ENCODE results near the gene TTLL7. TPM values are rescaled to one million over a fixed set of nuclear protein-coding genes. Genes with fewer than 3 reads are reported as not detected.

The TTLL7 gene
- total RNA-seq, 1 donor from 2014 or later: 0.79 TPM

DNA sequence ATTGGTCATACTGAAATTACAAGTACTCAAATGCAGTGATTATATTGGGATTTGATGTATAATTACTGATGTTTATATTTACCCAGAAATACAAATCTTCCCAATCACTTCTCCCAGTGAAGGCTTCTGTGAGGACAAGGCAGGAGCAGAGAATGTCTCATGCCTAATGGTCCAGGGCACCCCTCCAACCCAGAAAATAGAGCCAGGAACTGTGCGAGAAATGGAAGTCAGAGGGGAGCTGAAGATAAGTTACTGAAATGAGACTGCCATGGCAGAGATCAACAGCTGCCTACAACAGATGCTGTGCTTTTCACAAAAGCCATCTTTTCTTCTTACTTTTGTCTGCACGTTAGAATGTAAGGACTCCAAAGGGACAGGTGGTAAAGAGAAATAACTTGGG, 171.2 kb downstream of the TTLL7 start:
- H3K36me3 ChIP-seq (ENCODE audit: control insufficient read depth, insufficient read depth, low read length): no peaks in the 10 kb centered on the region
- no peak overlapping the region for H3K4me3 ChIP-seq (ENCODE audit: low read depth, low read length)
- no peak for FAIRE-seq
- no peak for DNase-seq (ENCODE audit: low read depth)
- H3K27me3 ChIP-seq (ENCODE audit: control insufficient read depth, insufficient read depth, low read length): no peaks in the 10 kb centered on the region
- TF ChIP-seq, protein P1, sequence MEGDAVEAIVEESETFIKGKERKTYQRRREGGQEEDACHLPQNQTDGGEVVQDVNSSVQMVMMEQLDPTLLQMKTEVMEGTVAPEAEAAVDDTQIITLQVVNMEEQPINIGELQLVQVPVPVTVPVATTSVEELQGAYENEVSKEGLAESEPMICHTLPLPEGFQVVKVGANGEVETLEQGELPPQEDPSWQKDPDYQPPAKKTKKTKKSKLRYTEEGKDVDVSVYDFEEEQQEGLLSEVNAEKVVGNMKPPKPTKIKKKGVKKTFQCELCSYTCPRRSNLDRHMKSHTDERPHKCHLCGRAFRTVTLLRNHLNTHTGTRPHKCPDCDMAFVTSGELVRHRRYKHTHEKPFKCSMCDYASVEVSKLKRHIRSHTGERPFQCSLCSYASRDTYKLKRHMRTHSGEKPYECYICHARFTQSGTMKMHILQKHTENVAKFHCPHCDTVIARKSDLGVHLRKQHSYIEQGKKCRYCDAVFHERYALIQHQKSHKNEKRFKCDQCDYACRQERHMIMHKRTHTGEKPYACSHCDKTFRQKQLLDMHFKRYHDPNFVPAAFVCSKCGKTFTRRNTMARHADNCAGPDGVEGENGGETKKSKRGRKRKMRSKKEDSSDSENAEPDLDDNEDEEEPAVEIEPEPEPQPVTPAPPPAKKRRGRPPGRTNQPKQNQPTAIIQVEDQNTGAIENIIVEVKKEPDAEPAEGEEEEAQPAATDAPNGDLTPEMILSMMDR (IDR thresholded peaks at IDR 0.05; ENCODE audit: insufficient read depth, low read length, severe bottlenecking): no peak

- no peaks in the 10 kb centered on the region for H3K36me3 ChIP-seq (ENCODE audit: control insufficient read depth, insufficient read depth, low read length)
- FAIRE-seq: peak; percentile 23
- TF ChIP-seq, protein P1 (IDR thresholded peaks at IDR 0.05; ENCODE audit: insufficient read depth, low read length, severe bottlenecking): no peak
Observed at GRCh38 chr1:83822208-83822607, 176.7 kb downstream of the TTLL7 start.

GRCh38 chr1:83819436-83819835, 179.5 kb downstream of the TTLL7 start:
- H3K27me3 ChIP-seq (ENCODE audit: control insufficient read depth, insufficient read depth, low read length): no peaks in the 10 kb centered on the region
- no peaks in the 10 kb centered on the region for H3K36me3 ChIP-seq (ENCODE audit: control insufficient read depth, insufficient read depth, low read length)
- TF ChIP-seq, protein P1 (IDR thresholded peaks at IDR 0.05; ENCODE audit: insufficient read depth, low read length, severe bottlenecking): no peak
- DNase-seq (ENCODE audit: low read depth): no peak
- H3K4me3 ChIP-seq (ENCODE audit: low read depth, low read length): no peak overlapping the region
- no peak for FAIRE-seq

More at GRCh38 chr1:83822208-83822607, 176.7 kb downstream of the TTLL7 start:
- DNase-seq (ENCODE audit: low read depth): no peak
- Histone ChIP-seq H3K27me3 (ENCODE audit: control insufficient read depth, insufficient read depth, low read length) (no peaks in the 10 kb centered on the region), H3K4me3 (ENCODE audit: low read depth, low read length) (no peak overlapping the region)

DNA sequence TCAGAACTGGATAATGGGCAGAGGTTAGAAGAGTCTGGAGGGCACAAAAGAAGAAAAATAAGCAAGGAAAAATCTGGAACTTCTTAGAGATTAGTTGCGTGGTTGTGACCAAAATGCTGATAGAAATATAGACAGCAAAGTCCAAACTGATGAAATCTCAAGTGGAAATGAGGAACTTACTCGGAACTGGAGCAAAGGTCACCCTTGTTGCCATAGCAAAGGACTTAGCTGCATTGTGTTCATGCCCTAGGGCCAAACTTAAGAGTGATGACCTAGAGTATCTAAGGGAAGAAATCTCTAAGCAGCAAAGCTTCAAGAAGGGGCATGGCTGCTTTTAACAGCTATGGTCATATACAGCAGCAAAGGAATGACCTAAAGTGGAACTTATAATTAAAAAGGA, 180.0 kb downstream of the TTLL7 start:
- Histone ChIP-seq H3K4me3 (ENCODE audit: low read depth, low read length) (no peak overlapping the region), H3K27me3 (ENCODE audit: control insufficient read depth, insufficient read depth, low read length) (no peaks in the 10 kb centered on the region), H3K36me3 (ENCODE audit: control insufficient read depth, insufficient read depth, low read length) (no peaks in the 10 kb centered on the region)
- TF ChIP-seq, protein P1 (IDR thresholded peaks at IDR 0.05; ENCODE audit: insufficient read depth, low read length, severe bottlenecking): no peak
- DNase-seq (ENCODE audit: low read depth): peak; percentile 48
- FAIRE-seq: no peak

- H3K36me3 ChIP-seq (ENCODE audit: control insufficient read depth, insufficient read depth, low read length): no peaks in the 10 kb centered on the region
- TF ChIP-seq, protein P1 (IDR thresholded peaks at IDR 0.05; ENCODE audit: insufficient read depth, low read length, severe bottlenecking): no peak
- H3K4me3 ChIP-seq (ENCODE audit: low read depth, low read length): no peak overlapping the region
- no peak for FAIRE-seq
- DNase-seq (ENCODE audit: low read depth): no peak
- H3K27me3 ChIP-seq (ENCODE audit: control insufficient read depth, insufficient read depth, low read length): no peaks in the 10 kb centered on the region
Observed at GRCh38 chr1:83816836-83817235, 182.1 kb downstream of the TTLL7 start.

DNA sequence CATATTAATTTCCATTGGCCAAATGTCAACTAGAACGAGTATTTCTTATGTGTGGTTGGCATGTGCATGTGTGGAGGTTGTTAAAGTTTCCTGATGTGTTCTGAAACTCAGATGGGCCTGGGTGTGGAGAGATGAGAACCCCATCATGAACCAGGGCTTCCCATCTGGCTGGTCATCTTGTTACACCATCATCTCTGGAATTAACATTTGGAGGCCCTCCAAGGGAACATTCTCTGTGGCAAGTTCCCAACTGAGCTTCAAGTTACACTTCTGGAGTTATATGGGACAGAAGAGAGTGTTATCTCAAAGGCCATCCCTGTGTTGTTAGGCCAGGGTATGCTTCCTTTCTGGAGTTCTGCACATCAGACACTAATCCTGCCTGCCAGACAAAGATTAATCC, 183.6 kb downstream of the TTLL7 start:
- H3K4me3 ChIP-seq (ENCODE audit: low read depth, low read length): no peak overlapping the region
- no peaks in the 10 kb centered on the region for H3K36me3 ChIP-seq (ENCODE audit: control insufficient read depth, insufficient read depth, low read length)
- no peak for DNase-seq (ENCODE audit: low read depth)
- peak; percentile 91 for FAIRE-seq
- TF ChIP-seq, protein P1 (IDR thresholded peaks at IDR 0.05; ENCODE audit: insufficient read depth, low read length, severe bottlenecking): no peak
- H3K27me3 ChIP-seq (ENCODE audit: control insufficient read depth, insufficient read depth, low read length): no peaks in the 10 kb centered on the region

Data from bronchial epithelial cell (primary cell).